ENCODE results near the gene DAGLA.

- TF ChIP-seq, protein P1, sequence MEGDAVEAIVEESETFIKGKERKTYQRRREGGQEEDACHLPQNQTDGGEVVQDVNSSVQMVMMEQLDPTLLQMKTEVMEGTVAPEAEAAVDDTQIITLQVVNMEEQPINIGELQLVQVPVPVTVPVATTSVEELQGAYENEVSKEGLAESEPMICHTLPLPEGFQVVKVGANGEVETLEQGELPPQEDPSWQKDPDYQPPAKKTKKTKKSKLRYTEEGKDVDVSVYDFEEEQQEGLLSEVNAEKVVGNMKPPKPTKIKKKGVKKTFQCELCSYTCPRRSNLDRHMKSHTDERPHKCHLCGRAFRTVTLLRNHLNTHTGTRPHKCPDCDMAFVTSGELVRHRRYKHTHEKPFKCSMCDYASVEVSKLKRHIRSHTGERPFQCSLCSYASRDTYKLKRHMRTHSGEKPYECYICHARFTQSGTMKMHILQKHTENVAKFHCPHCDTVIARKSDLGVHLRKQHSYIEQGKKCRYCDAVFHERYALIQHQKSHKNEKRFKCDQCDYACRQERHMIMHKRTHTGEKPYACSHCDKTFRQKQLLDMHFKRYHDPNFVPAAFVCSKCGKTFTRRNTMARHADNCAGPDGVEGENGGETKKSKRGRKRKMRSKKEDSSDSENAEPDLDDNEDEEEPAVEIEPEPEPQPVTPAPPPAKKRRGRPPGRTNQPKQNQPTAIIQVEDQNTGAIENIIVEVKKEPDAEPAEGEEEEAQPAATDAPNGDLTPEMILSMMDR (IDR thresholded peaks at IDR 0.05) = no peak
- TF ChIP-seq POLR2A (IDR thresholded peaks at IDR 0.05) (no peak), EP300 (IDR thresholded peaks at IDR 0.05) (no peak), POLR2AphosphoS5 (IDR thresholded peaks at IDR 0.05) (no peak)
Measured at GRCh38 chr11:61774411-61774810, 94.2 kb downstream of the DAGLA start.

All from gastroesophageal sphincter (tissue), 3 donors.